Activated CD4-positive, alpha-beta memory T cell treated with anti-CD3 and anti-CD28 coated beads for 36 hours (primary cell): Measurements from ENCODE around the gene CHST6. TPM values are rescaled to one million over a fixed set of nuclear protein-coding genes. Genes with fewer than 3 reads are reported as not detected.
"Not testable (repeated sequence)": the region's sequence is repeated elsewhere in the genome, so short reads cannot be mapped to it uniquely, and the experiment has no call there.

Source experiments
- CTCF ChIA-PET: fragments of 350-600 bp; sonication (Branson Sonifier 250); formaldehyde crosslinking; loops from one replicate; lab custom pipeline; 2021; ENCODE audit warnings: antibody characterized with exemption, inconsistent platforms; lab: Charles Lee
- POLR2A ChIA-PET: fragments of 350-600 bp; sonication (Branson Sonifier 250); formaldehyde crosslinking; loops from one replicate; lab custom pipeline; 2021; ENCODE audit warnings: antibody characterized with exemption; lab: Charles Lee
- DNase-seq: peaks from one replicate; pipeline ENCODE4 v3.0.0-alpha.2; 2020
- H3K27ac Mint-ChIP-seq: one replicate; pipeline ENCODE4 v1.8.0; 2021; ENCODE audit warnings: mixed read lengths
- H3K27me3 Mint-ChIP-seq: one replicate; pipeline ENCODE4 v1.8.0; 2021; ENCODE audit warnings: mixed read lengths
- H3K36me3 Mint-ChIP-seq: one replicate; pipeline ENCODE4 v1.8.0; 2021; ENCODE audit warnings: mixed read lengths
- H3K4me1 Mint-ChIP-seq: one replicate; pipeline ENCODE4 v1.8.0; 2021; ENCODE audit warnings: low read depth, mixed read lengths
- H3K4me3 Mint-ChIP-seq: one replicate; pipeline ENCODE4 v1.8.0; 2021; ENCODE audit warnings: mild to moderate bottlenecking, mixed read lengths
- H3K9me3 Mint-ChIP-seq: one replicate; pipeline ENCODE4 v1.8.0; 2021; ENCODE audit warnings: mixed read lengths
- intact Hi-C: fragments of 100-400 bp; cut with micrococcal nuclease; formaldehyde crosslinking; loops from one replicate; pipeline ENCODE4 v1.15.1; 2023
- total RNA-seq, 2 experiments: library from RNA; stranded (reverse); gene quantifications; one replicate each; pipeline ENCODE4 v1.2.3, GENCODE V29; 2021

Gene CHST6
- total RNA-seq: not detected

GRCh38 chr16:75495076-75495674, at the start of gene CHST6:
TSS of gene CHST6 (minus strand) at chr16:75495441. CDS start at chr16:75479828, 15,613 bp downstream.
- H3K27me3 Mint-ChIP-seq: peaks cover 24% of the 10 kb centered on the region
- peak within 1 kb of the TSS; percentile 45 for H3K4me3 Mint-ChIP-seq
- H3K27ac Mint-ChIP-seq: no peak within 1 kb of the TSS
- intact Hi-C loops: no loop called here
- ChIA-PET CTCF (interaction anchor here (1.1 kb wide), 1 partner anchor 22 kb away, joined by 5 read pairs; no protein-coding TSS in a partner anchor), POLR2A (no interaction called here)
- H3K4me1 Mint-ChIP-seq: peaks cover 6% of the 10 kb centered on the region
- H3K9me3 Mint-ChIP-seq: no peaks in the 10 kb centered on the region
- DNase-seq: peak; percentile 32
- no peaks in the 10 kb centered on the region for H3K36me3 Mint-ChIP-seq

GRCh38 chr16:75542462-75542861, 47.2 kb upstream of the CHST6 start:
- H3K27ac Mint-ChIP-seq, H3K9me3 Mint-ChIP-seq, POLR2A ChIA-PET, CTCF ChIA-PET, DNase-seq, intact Hi-C loops, H3K4me1 Mint-ChIP-seq, H3K4me3 Mint-ChIP-seq, H3K36me3 Mint-ChIP-seq, H3K27me3 Mint-ChIP-seq: not testable (repeated sequence)

- no peaks in the 10 kb centered on the region for H3K27me3 Mint-ChIP-seq
- POLR2A ChIA-PET: no interaction called here
- peaks cover 1% of the 10 kb centered on the region for H3K36me3 Mint-ChIP-seq
- no peak overlapping the region for H3K4me3 Mint-ChIP-seq
- CTCF ChIA-PET: interaction anchor here (0.6 kb wide), 1 partner anchor 77 kb away, joined by 4 read pairs; no protein-coding TSS in a partner anchor
- intact Hi-C loops: no loop called here
- H3K27ac Mint-ChIP-seq: no peak overlapping the region
- no peak for DNase-seq
- H3K9me3 Mint-ChIP-seq: no peaks in the 10 kb centered on the region
- peaks cover 2% of the 10 kb centered on the region for H3K4me1 Mint-ChIP-seq
Observed at GRCh38 chr16:75541236-75541635, 46.0 kb upstream of the CHST6 start.

- POLR2A ChIA-PET, H3K36me3 Mint-ChIP-seq, H3K4me1 Mint-ChIP-seq, DNase-seq, CTCF ChIA-PET, H3K27ac Mint-ChIP-seq, H3K27me3 Mint-ChIP-seq, intact Hi-C loops, H3K9me3 Mint-ChIP-seq, H3K4me3 Mint-ChIP-seq: not testable (repeated sequence)
Observed at GRCh38 chr16:75538882-75539565, 43.8 kb upstream of the CHST6 start.

GRCh38 chr16:75537776-75538175, 42.5 kb upstream of the CHST6 start:
- CTCF ChIA-PET: interaction anchor here (0.6 kb wide), 1 partner anchor 76 kb away, joined by 3 read pairs; no protein-coding TSS in a partner anchor
- DNase-seq: no peak
- POLR2A ChIA-PET: interaction anchor here (0.6 kb wide), 1 partner anchor 24 kb away, joined by 3 read pairs; no protein-coding TSS in a partner anchor
- intact Hi-C loops: no loop called here
- H3K27ac Mint-ChIP-seq: no peak overlapping the region
- no peak overlapping the region for H3K4me3 Mint-ChIP-seq
- peaks cover 2% of the 10 kb centered on the region for H3K4me1 Mint-ChIP-seq
- no peaks in the 10 kb centered on the region for H3K27me3 Mint-ChIP-seq
- H3K36me3 Mint-ChIP-seq: peaks cover 1% of the 10 kb centered on the region
- H3K9me3 Mint-ChIP-seq: no peaks in the 10 kb centered on the region

DNA sequence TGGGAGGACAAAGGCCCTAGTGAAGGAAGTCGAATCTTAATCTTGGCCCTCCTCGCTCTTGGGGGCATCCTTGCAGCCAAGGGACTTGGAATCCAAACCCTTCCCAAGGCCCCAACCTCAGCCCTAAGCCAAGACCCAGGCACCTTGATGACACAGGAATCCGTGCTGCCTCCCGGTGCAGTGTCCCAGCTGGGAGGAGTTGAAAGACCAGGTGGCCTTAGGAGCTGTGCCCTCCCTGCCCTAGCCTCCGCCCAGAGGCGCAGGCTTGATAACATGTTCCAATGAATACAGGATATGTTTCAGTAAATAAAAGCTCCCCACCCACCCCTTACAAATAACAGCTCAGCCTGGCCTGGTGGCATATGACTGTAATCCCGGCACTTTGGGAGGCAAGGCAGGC, 40.7 kb upstream of the CHST6 start, which contains the start of gene CHST5:
Gene CHST5 (minus strand): TSS at position 208 of the 400 bp plus-strand sequence. CDS start 5,724 bp downstream, outside the sequence.
- Mint-ChIP-seq H3K4me3 (no peak within 1 kb of the TSS), H3K36me3 (no peaks in the 10 kb centered on the region), H3K27me3 (no peaks in the 10 kb centered on the region), H3K9me3 (no peaks in the 10 kb centered on the region), H3K27ac (no peak within 1 kb of the TSS), H3K4me1 (peaks cover 2% of the 10 kb centered on the region)
- ChIA-PET POLR2A (interaction anchor here (0.6 kb wide), 1 partner anchor 950 kb away, joined by 3 read pairs; no protein-coding TSS in a partner anchor), CTCF (interaction anchor here (1.9 kb wide), 1 partner anchor 18 kb away, joined by 4 read pairs; no protein-coding TSS in a partner anchor)
- no peak for DNase-seq
- intact Hi-C loops: no loop called here

GRCh38 chr16:75535211-75535843, 40.1 kb upstream of the CHST6 start:
- ChIA-PET CTCF (interaction anchor here (1.9 kb wide), 1 partner anchor 18 kb away, joined by 4 read pairs; no protein-coding TSS in a partner anchor), POLR2A (interaction anchor here (0.6 to 0.7 kb wide), 2 partner anchors 198 to 949 kb away, joined by 3 read pairs; no protein-coding TSS in a partner anchor)
- no peak overlapping the region for H3K27ac Mint-ChIP-seq
- no peaks in the 10 kb centered on the region for H3K27me3 Mint-ChIP-seq
- H3K4me3 Mint-ChIP-seq: no peak overlapping the region
- intact Hi-C loops: no loop called here
- H3K9me3 Mint-ChIP-seq: no peaks in the 10 kb centered on the region
- DNase-seq: no peak
- H3K36me3 Mint-ChIP-seq: no peaks in the 10 kb centered on the region
- H3K4me1 Mint-ChIP-seq: no peaks in the 10 kb centered on the region

DNA sequence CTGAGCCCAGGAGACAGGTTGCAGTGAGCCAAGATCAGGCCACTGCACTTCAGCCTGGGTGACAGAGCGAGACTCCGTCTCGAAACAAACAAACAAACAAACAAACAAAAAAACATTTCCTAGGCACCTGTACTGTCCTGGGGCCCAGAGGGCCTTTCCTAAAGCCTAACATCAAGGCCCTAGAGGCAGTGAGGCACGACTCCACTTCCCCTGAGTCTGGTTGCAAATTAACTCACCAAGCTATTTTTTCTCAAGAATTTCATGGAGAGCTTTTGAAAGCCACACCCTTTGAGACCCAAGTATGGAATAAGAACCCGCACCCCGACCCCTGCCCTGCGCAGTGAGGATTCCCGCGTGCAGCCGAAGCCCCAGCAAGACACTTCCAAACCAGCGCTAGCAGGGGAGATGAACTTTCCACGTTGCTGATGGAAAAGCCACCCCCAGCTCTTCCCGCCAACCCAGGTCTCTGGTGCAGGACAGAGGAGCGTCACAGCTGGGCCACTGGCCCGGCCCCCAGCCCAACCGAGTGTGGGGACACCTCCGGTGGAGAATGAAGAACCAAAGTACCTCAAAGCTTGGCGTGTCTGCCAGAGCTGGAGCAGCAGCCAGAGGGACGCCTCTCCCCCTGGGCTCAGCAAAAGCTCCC, 39.4 kb upstream of the CHST6 start:
- H3K4me1 Mint-ChIP-seq: no peaks in the 10 kb centered on the region
- ChIA-PET POLR2A (interaction anchor here (0.7 kb wide), 1 partner anchor 199 kb away, joined by 3 read pairs; no protein-coding TSS in a partner anchor), CTCF (interaction anchor here (1.9 kb wide), 1 partner anchor 17 kb away, joined by 4 read pairs; no protein-coding TSS in a partner anchor)
- no peaks in the 10 kb centered on the region for H3K9me3 Mint-ChIP-seq
- no peak overlapping the region for H3K27ac Mint-ChIP-seq
- intact Hi-C loops: no loop called here
- H3K27me3 Mint-ChIP-seq: no peaks in the 10 kb centered on the region
- H3K4me3 Mint-ChIP-seq: no peak overlapping the region
- no peaks in the 10 kb centered on the region for H3K36me3 Mint-ChIP-seq
- DNase-seq: no peak

- Mint-ChIP-seq H3K27me3 (no peaks in the 10 kb centered on the region), H3K36me3 (no peaks in the 10 kb centered on the region), H3K9me3 (no peaks in the 10 kb centered on the region), H3K4me3 (no peak overlapping the region), H3K4me1 (no peaks in the 10 kb centered on the region), H3K27ac (no peak overlapping the region)
- DNase-seq: no peak
- intact Hi-C loops: no loop called here
- ChIA-PET CTCF (interaction anchor here (1.4 kb wide), 1 partner anchor 15 kb away, joined by 8 read pairs; no protein-coding TSS in a partner anchor), POLR2A (no interaction called here)
Observed at GRCh38 chr16:75532791-75533190, 37.5 kb upstream of the CHST6 start.

- Mint-ChIP-seq H3K9me3 (no peaks in the 10 kb centered on the region), H3K4me3 (no peak overlapping the region), H3K27me3 (no peaks in the 10 kb centered on the region), H3K27ac (no peak overlapping the region), H3K4me1 (no peaks in the 10 kb centered on the region), H3K36me3 (no peaks in the 10 kb centered on the region)
- ChIA-PET CTCF (interaction anchor here (0.8 to 1.5 kb wide), 3 partner anchors 10 to 298 kb away, joined by 3 to 8 read pairs (median 3); no protein-coding TSS in a partner anchor), POLR2A (no interaction called here)
- intact Hi-C loops: no loop called here
- DNase-seq: no peak
Observed at GRCh38 chr16:75532142-75532765, 37.0 kb upstream of the CHST6 start.

GRCh38 chr16:75529959-75530358, 34.7 kb upstream of the CHST6 start:
- H3K4me3 Mint-ChIP-seq: no peak overlapping the region
- no peaks in the 10 kb centered on the region for H3K4me1 Mint-ChIP-seq
- CTCF ChIA-PET: no interaction called here
- no peaks in the 10 kb centered on the region for H3K9me3 Mint-ChIP-seq
- intact Hi-C loops: no loop called here
- POLR2A ChIA-PET: no interaction called here
- no peak overlapping the region for H3K27ac Mint-ChIP-seq
- H3K36me3 Mint-ChIP-seq: no peaks in the 10 kb centered on the region
- no peaks in the 10 kb centered on the region for H3K27me3 Mint-ChIP-seq
- DNase-seq: no peak
